K562 (cell line): Measurements from ENCODE around the gene ZNF234. TPM values are rescaled to one million over a fixed set of nuclear protein-coding genes. Genes with fewer than 3 reads are reported as not detected.
A peak's percentile ranks its signal among the peaks of the same experiment; 100 is the strongest.

Experiments
- ATAC-seq: fragments of 200-7000 bp; cut with Tn5 transposase; 3 replicates; pipeline ENCODE4 v1.9.1; 2020; ENCODE audit warnings: moderate library complexity
- BruUV-seq: library from RNA; stranded (reverse); fragments of 400-500 nt; replicated peaks from 2 replicates; lab custom pipeline; 2021; lab: Mats Ljungman, UMichigan
- CTCF ChIA-PET: fragments of 300-600 bp; formaldehyde crosslinking; extraction: SDS; loops from one replicate; lab custom pipeline; 2021; ENCODE audit warnings: low intra/inter-chr PET ratio; lab: Yijun Ruan, JAX
- POLR2A ChIA-PET: fragments of 300-600, 350-650 bp; sonication (Branson Sonifier 250); formaldehyde crosslinking; extraction: SDS; loops from one replicate; lab custom pipeline; 2021; ENCODE audit warnings: antibody characterized with exemption, inconsistent platforms; lab: Yijun Ruan, JAX
- DNase-seq, 4 experiments: peaks; one replicate each; pipeline versions ENCODE4 v3.0.0 to v3.0.0-alpha.2; 2011 to 2018; ENCODE audit warnings: low spot score in 3 of 4, mixed read lengths in 3 of 4; ENCODE audit errors: extremely low read depth in 1 of 4
- FAIRE-seq: peaks from 2 replicates; lab custom pipeline; 2011; peaks lifted over from hg19 to GRCh38; lab: Jason Lieb, UNC
- H2AFZ ChIP-seq: 2 replicates; pipeline ENCODE4 v1.6.0; 2011; ENCODE audit warnings: low read depth, low read length, control low read depth, inconsistent platforms
- H3K27ac ChIP-seq: fragments of 200-600 bp; 3 replicates; pipeline ENCODE4 v1.8.0; 2011; ENCODE audit warnings: low read depth, mild to moderate bottlenecking, control low read depth, inconsistent platforms, low read length, moderate library complexity, mixed read lengths; ENCODE audit errors: extremely low read depth
- H3K27me3 ChIP-seq, 2 experiments: fragments of 300-600 bp in 1 of 2; 2 replicates in 1 of 2; 3 replicates in 1 of 2; pipeline versions ENCODE4 v1.6.0 to v1.8.0; 2011; ENCODE audit warnings: inconsistent platforms in 2 of 2, low read length in 2 of 2, mild to moderate bottlenecking in 1 of 2, mixed read lengths in 1 of 2, moderate library complexity in 1 of 2; ENCODE audit not compliant: control insufficient read depth in 2 of 2, insufficient read depth in 2 of 2
- H3K36me3 ChIP-seq: fragments of 300-600 bp; 3 replicates; pipeline ENCODE4 v1.8.0; 2011; ENCODE audit warnings: mild to moderate bottlenecking, low read length, inconsistent platforms; ENCODE audit not compliant: control insufficient read depth, insufficient read depth
- H3K4me1 ChIP-seq, 2 experiments: fragments of 200-600 bp in 1 of 2; replicated peaks in 1 of 2; 2 replicates in 1 of 2; 3 replicates in 1 of 2; pipeline versions ENCODE4 v1.5.1 to v1.8.0; 2011; ENCODE audit warnings: inconsistent platforms in 2 of 2, low read length in 2 of 2, mild to moderate bottlenecking in 1 of 2, mixed read lengths in 1 of 2, moderate library complexity in 1 of 2; ENCODE audit not compliant: control insufficient read depth in 2 of 2, insufficient read depth in 2 of 2
- H3K4me2 ChIP-seq: 2 replicates; pipeline ENCODE4 v1.6.1; 2011; ENCODE audit warnings: low read length, control low read depth, inconsistent platforms, mixed read lengths; ENCODE audit not compliant: insufficient read depth
- H3K4me3 ChIP-seq: fragments of 200-600 bp; sonication (generic), shearing (Covaris generic); 2 replicates; pipeline ENCODE4 v1.5.1; 2016; ENCODE audit warnings: control low read depth, inconsistent platforms
- H3K79me2 ChIP-seq: fragments of 200-600 bp; 3 replicates; pipeline ENCODE4 v1.8.0; 2011; ENCODE audit warnings: low read length, inconsistent platforms; ENCODE audit not compliant: control insufficient read depth, insufficient read depth
- H3K9ac ChIP-seq, 2 experiments: 2 replicates each; pipeline versions ENCODE4 v1.6.0 to v1.6.1; 2011; ENCODE audit warnings: low read depth in 2 of 2, low read length in 2 of 2, control low read depth in 1 of 2, inconsistent platforms in 1 of 2, mild to moderate bottlenecking in 1 of 2, mixed read lengths in 1 of 2; ENCODE audit not compliant: insufficient read depth in 1 of 2
- H3K9me1 ChIP-seq: one replicate; pipeline ENCODE4 v1.6.0; 2011; ENCODE audit warnings: inconsistent platforms, mild to moderate bottlenecking, low read length, moderate library complexity; ENCODE audit not compliant: control insufficient read depth, insufficient read depth
- H3K9me3 ChIP-seq: replicated peaks from 2 replicates; pipeline ENCODE4 v1.5.1; 2011; ENCODE audit warnings: low read depth, low read length, inconsistent platforms; ENCODE audit not compliant: control insufficient read depth, insufficient read depth
- H4K20me1 ChIP-seq: replicated peaks from 2 replicates; pipeline ENCODE4 v1.6.1; 2011; ENCODE audit warnings: low read length, inconsistent platforms, mixed read lengths; ENCODE audit not compliant: control insufficient read depth, insufficient read depth
- CBX5 ChIP-seq: IDR thresholded peaks from 2 replicates; pipeline ENCODE4 v1.6.1; 2014; ENCODE audit warnings: low read depth, borderline replicate concordance
- EHMT2 ChIP-seq: fragments of 450-650 bp; IDR thresholded peaks from 2 replicates; pipeline ENCODE4 v1.6.1; 2018; ENCODE audit warnings: antibody characterized with exemption
- FOXK2 ChIP-seq, 2 experiments: fragments of 450-650 bp; IDR thresholded peaks in 1 of 2; conservative IDR thresholded peaks in 1 of 2; 2 replicates each; pipeline ENCODE4 v1.6.1; 2016; ENCODE audit warnings: low read depth in 2 of 2, mild to moderate bottlenecking in 1 of 2
- FOXP1 ChIP-seq: sonication (generic); formaldehyde crosslinking; IDR thresholded peaks from 2 replicates; pipeline ENCODE4 v1.8.0; 2022; ENCODE audit warnings: mild to moderate bottlenecking, missing genetic modification reagents
- KAT8 ChIP-seq: fragments of 450-650 bp; IDR thresholded peaks from 2 replicates; pipeline ENCODE4 v1.6.1; 2016; ENCODE audit warnings: low read depth, mild to moderate bottlenecking
- LCOR ChIP-seq: sonication (generic); formaldehyde crosslinking; IDR thresholded peaks from 2 replicates; pipeline ENCODE4 v1.8.0; 2022; ENCODE audit warnings: mild to moderate bottlenecking, missing genetic modification reagents
- MTA1 ChIP-seq: fragments of 450-650 bp; IDR thresholded peaks from 2 replicates; pipeline ENCODE4 v1.6.1; 2017; ENCODE audit warnings: borderline replicate concordance
- MYNN ChIP-seq, 2 experiments: sonication (generic); formaldehyde crosslinking in 1 of 2; IDR thresholded peaks; 2 replicates each; pipeline versions ENCODE4 v1.5.0 to v1.6.1; 2016 to 2020; ENCODE audit warnings: antibody characterized with exemption in 1 of 2, missing genetic modification reagents in 1 of 2
- NR2C1 ChIP-seq, 2 experiments: fragments of 450-650 bp; IDR thresholded peaks; 2 replicates each; pipeline ENCODE4 v1.6.1; 2017; ENCODE audit warnings: mild to moderate bottlenecking in 2 of 2, antibody characterized with exemption in 1 of 2, inconsistent platforms in 1 of 2, missing compliant biosample characterization in 1 of 2, missing genetic modification characterization in 1 of 2
- NR4A1 ChIP-seq, 2 experiments: fragments of 250-450 bp in 1 of 2; fragments of 450-650 bp in 1 of 2; sonication (Bioruptor Pico) in 1 of 2; IDR thresholded peaks; 2 replicates each; pipeline versions ENCODE4 v1.4.0 to v1.6.1; 2016 to 2020; ENCODE audit warnings: mild to moderate bottlenecking in 2 of 2, missing compliant biosample characterization in 1 of 2, missing genetic modification characterization in 1 of 2, moderate library complexity in 1 of 2
- POU5F1 ChIP-seq: fragments of 150-350 bp; IDR thresholded peaks from 2 replicates; pipeline ENCODE4 v1.6.1; 2014; ENCODE audit warnings: borderline replicate concordance, low read length, low read depth, mild to moderate bottlenecking; ENCODE audit not compliant: partially characterized antibody
- RBFOX2 ChIP-seq: fragments of 200-400 bp; formaldehyde crosslinking; IDR thresholded peaks from 2 replicates; pipeline ENCODE4 v1.6.1; 2017; ENCODE audit warnings: low read depth, mild to moderate bottlenecking, low read length, moderate library complexity
- RBM39 ChIP-seq: fragments of 200-400 bp; formaldehyde crosslinking; optimal IDR thresholded peaks from 2 replicates; pipeline ENCODE3; 2018; ENCODE audit warnings: low read depth, low read length
- RUNX1 ChIP-seq: sonication (generic); IDR thresholded peaks from 2 replicates; pipeline ENCODE4 v1.6.1; 2016; ENCODE audit warnings: antibody characterized with exemption, low read depth
- TCF7 ChIP-seq: sonication (generic); IDR thresholded peaks from 2 replicates; pipeline ENCODE4 v1.6.1; 2016; ENCODE audit warnings: antibody characterized with exemption, borderline replicate concordance
- ZNF263 ChIP-seq: sonication (generic); formaldehyde crosslinking; IDR thresholded peaks from 2 replicates; pipeline ENCODE4 v1.8.0; 2022; ENCODE audit warnings: mild to moderate bottlenecking, missing genetic modification reagents, borderline replicate concordance
- WGBS: fragments of 100-300 bp; shearing (Covaris generic); methylation state at CpG from one replicate; pipeline ENCODE4 v1.1.6; 2016; ENCODE audit warnings: low coverage, mixed read lengths; ENCODE audit not compliant: insufficient coverage; ENCODE audit errors: missing lambda C conversion rate; 5-methylcytosine and 5-hydroxymethylcytosine counted together
- in situ Hi-C: fragments of 300-500 bp; cut with MboI; formaldehyde crosslinking; loops from 4 replicates; pipeline ENCODE4 v1.15.0; 2018; ENCODE audit warnings: inconsistent platforms, mixed read lengths
- intact Hi-C: fragments of 100-400 bp; cut with micrococcal nuclease; formaldehyde crosslinking; loops from 2 replicates; pipeline ENCODE4 v1.14.2; 2022
- polyA plus RNA-seq, 8 experiments: library from polyadenylated mRNA; depleted of rRNA in 4 of 8; stranded (reverse) in 5 of 8; unstranded in 3 of 8; fragments of >200 nt; fragmentation: Nextera tagmentation in 2 of 8; fragmentation: Illumina TruSeq in 1 of 8; extraction: Ambion mirVana in 2 of 8; extraction: Trizol in 1 of 8; gene quantifications; 2 replicates each; pipeline versions ENCODE4 v1.2.1 to v1.2.3, GENCODE V29; 2011 to 2014; ENCODE audit warnings: inconsistent platforms in 1 of 8, missing spikeins in 1 of 8
- total RNA-seq, 7 experiments: library from RNA; depleted of rRNA in 6 of 7; stranded (reverse); fragments of >200 nt in 6 of 7; fragmentation: Illumina TruSeq in 2 of 7; extraction: Trizol in 2 of 7; gene quantifications; 2 replicates each; pipeline versions ENCODE4 v1.2.1 to v1.2.3, GENCODE V29; 2011 to 2021; ENCODE audit warnings: low replicate concordance in 1 of 7
- TF ChIP-seq, protein P1 (sequence below): sonication (generic); formaldehyde crosslinking; IDR thresholded peaks from 2 replicates; pipeline ENCODE4 v1.8.0; 2022; ENCODE audit warnings: missing genetic modification reagents, mild to moderate bottlenecking, borderline replicate concordance

Gene ZNF234
- total and polyA plus RNA-seq, 9 of the 15 experiments (the other 6 are each of a cell fraction or from before 2014, with no cell fraction given), result 0.82 to 2.9 (median 1.5) TPM

DNA sequence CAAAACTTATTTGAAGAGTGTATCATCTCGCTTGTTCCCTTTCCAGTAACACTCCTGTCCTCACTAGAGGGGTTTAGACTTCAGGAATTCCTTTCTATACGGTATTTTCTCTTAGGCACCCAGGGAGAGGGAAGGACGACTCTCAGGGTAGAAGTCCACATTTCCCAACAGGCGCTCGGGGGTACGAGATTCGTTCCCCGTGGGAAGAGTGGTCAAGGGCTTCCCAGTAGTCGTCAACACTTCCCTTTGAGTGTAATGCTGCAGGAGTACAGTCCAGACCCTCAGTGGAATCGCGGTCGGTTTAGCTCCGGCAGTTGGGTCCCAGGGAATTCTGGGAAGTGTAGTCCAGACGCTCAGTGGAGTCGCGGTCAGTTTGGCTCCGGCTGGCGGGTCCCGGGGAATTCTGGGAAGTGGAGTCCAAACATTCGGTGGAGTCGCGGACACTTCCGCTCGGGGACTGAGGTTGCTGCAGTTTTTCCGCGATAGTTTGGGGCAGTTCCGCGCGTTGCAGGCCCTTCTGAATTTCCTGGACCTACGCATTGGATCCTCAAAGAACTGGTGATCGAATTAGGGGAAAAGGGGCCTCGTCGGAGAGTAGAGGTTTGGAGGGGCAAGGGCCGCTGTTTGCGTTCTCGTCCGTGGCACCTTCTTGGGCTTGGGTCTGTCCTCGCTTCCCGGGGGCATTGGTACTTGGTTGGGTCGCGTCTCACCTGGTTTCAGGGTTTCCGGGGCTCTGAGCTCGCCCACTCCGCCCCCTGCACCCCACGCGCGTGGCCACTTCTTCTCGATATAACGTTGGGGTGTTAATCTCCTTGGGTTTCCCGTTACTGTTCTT lies 47.2 kb upstream of the ZNF234 start, which contains the start of gene ZNF224:
ZNF224 (plus strand) TSS at position 431 of the 835 bp plus-strand sequence. CDS start 3,513 bp downstream, outside the sequence.
- no peaks in the 10 kb centered on the region for H3K9me3 ChIP-seq
- ChIA-PET CTCF (no interaction called here), POLR2A (interaction anchor here (0.6 to 1.6 kb wide), 8 partner anchors 9 to 406 kb away, joined by 3 to 5 read pairs (median 4); partner anchors contain the start of gene ZNF180)
- peaks cover 4% of the 10 kb centered on the region; the same call in 2 of the 3 replicates for H3K36me3 ChIP-seq
- no peaks in the 10 kb centered on the region for H3K27me3 ChIP-seq
- H3K27ac ChIP-seq, result peak within 1 kb of the TSS; percentile 74
- H3K4me3 ChIP-seq, result peak within 1 kb of the TSS; percentile 68
- no TSS peak for BruUV-seq
- peak; percentile 98 for ATAC-seq
- H3K9ac ChIP-seq, result peak within 1 kb of the TSS; percentile 79 to 88
- H3K79me2 ChIP-seq, result peaks cover 12% of the 10 kb centered on the region
- H3K4me2 ChIP-seq, result peak within 1 kb of the TSS; percentile 92
- H3K9me1 ChIP-seq, result no peaks in the 10 kb centered on the region
- peak; percentile 88 to 94 (median 88) for DNase-seq
- H2AFZ ChIP-seq, result peak within 1 kb of the TSS; percentile 99
- peak; percentile 93 for FAIRE-seq
- WGBS, result 1% methylated on average over 50 of the region's 50 CpGs
- in situ Hi-C loops (no loop called here), intact Hi-C loops (loop anchor here (1.0 kb wide), 1 partner anchor 19 kb away; the partner anchor contains the start of gene ZNF225)
- no peaks in the 10 kb centered on the region; a peak in 1 of 5 replicates for H3K4me1 ChIP-seq
- H4K20me1 ChIP-seq, result no peaks in the 10 kb centered on the region
- TF ChIP-seq RBFOX2 (peak; percentile 75), FOXK2 (conservative IDR thresholded peaks at IDR 0.05 in 1 of 2, IDR thresholded peaks at IDR 0.05 in 1 of 2; ENCODE audit: low read depth in 2 of 2) (peak in 1 of 2 experiments; percentile 33; a peak in 2 of 4 replicates), MYNN (IDR thresholded peaks at IDR 0.05) (no peak), MYNN (CRISPR knock-in tag; IDR thresholded peaks at IDR 0.05) (no peak), EHMT2 (no peak), KAT8 (no peak), ZNF263 (CRISPR knock-in tag) (no peak), RUNX1 (peak; percentile 43; the same call in 1 of the 2 replicates), RBM39 (no peak), MTA1 (peak; percentile 86), POU5F1 (peak; percentile 72), FOXP1 (CRISPR knock-in tag) (no peak), LCOR (0 out of 2 replicates have a peak, but pooled peaks have one; percentile 18), TCF7 (0 out of 2 replicates have a peak, but pooled peaks have one; percentile 23), NR4A1 (CRISPR knock-in tag; IDR thresholded peaks at IDR 0.05) (no peak), NR4A1 (tag; IDR thresholded peaks at IDR 0.05) (no peak), CBX5 (0 out of 2 replicates have a peak, but pooled peaks have one; percentile 56), NR2C1 (IDR thresholded peaks at IDR 0.05) (peak; percentile 73; the same call in 1 of the 2 replicates), NR2C1 (tag; IDR thresholded peaks at IDR 0.05) (peak; percentile 90)
- TF ChIP-seq, protein P1, sequence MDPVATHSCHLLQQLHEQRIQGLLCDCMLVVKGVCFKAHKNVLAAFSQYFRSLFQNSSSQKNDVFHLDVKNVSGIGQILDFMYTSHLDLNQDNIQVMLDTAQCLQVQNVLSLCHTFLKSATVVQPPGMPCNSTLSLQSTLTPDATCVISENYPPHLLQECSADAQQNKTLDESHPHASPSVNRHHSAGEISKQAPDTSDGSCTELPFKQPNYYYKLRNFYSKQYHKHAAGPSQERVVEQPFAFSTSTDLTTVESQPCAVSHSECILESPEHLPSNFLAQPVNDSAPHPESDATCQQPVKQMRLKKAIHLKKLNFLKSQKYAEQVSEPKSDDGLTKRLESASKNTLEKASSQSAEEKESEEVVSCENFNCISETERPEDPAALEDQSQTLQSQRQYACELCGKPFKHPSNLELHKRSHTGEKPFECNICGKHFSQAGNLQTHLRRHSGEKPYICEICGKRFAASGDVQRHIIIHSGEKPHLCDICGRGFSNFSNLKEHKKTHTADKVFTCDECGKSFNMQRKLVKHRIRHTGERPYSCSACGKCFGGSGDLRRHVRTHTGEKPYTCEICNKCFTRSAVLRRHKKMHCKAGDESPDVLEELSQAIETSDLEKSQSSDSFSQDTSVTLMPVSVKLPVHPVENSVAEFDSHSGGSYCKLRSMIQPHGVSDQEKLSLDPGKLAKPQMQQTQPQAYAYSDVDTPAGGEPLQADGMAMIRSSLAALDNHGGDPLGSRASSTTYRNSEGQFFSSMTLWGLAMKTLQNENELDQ (CRISPR knock-in tag), result no peak
